HUDEP-2 (cell line): ENCODE results near the gene PRIMA1.

Experiments used
- DNase-seq, 76 experiments: peaks; one replicate each; lab custom pipeline; 2025; ENCODE audit not compliant: unreplicated experiment in 76 of 76; lab: John Stamatoyannopoulos, UW

The PRIMA1 gene

DNA sequence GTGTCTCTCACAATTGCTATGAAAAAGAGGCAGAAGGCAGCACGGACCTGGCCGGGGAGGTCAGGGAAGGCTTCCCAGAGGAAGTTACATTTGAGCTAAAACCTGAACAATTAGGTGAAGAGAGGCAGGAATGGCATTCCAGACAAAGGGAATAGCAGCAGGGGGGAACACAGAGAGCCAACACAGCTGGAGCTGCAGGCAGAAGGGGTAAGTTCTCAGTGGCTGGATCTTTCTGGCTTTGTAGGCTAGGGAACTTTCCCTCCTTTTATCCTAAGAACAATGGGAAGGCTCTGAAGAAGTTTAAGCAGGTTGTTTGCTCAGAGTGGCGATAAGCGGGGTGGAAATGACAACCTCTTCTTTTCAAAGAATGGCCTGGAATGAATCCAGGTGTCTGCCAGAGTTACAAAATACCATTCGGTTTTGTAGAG, 100.0 kb downstream of the PRIMA1 start:
- DNase-seq: no peak

DNA sequence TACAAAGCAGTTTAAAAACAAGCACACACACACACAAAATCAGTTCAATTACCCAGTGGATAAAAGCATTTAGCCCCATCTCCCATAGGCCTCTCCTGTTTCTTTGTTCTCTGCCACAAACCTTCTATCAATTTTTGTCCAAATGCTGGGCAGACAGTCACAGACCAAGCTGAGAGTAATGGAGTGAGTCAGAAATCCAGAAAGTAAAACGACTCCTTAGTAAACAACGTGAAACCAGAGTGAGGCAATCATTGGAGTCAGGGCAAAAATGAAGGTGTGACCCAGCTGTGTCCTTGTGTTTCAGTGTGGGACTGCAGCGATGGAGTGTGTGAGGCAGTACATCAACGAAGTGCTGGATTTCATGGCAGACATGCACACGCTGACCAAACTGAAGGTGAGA, 102.0 kb downstream of the PRIMA1 start:
- DNase-seq: no peak

DNA sequence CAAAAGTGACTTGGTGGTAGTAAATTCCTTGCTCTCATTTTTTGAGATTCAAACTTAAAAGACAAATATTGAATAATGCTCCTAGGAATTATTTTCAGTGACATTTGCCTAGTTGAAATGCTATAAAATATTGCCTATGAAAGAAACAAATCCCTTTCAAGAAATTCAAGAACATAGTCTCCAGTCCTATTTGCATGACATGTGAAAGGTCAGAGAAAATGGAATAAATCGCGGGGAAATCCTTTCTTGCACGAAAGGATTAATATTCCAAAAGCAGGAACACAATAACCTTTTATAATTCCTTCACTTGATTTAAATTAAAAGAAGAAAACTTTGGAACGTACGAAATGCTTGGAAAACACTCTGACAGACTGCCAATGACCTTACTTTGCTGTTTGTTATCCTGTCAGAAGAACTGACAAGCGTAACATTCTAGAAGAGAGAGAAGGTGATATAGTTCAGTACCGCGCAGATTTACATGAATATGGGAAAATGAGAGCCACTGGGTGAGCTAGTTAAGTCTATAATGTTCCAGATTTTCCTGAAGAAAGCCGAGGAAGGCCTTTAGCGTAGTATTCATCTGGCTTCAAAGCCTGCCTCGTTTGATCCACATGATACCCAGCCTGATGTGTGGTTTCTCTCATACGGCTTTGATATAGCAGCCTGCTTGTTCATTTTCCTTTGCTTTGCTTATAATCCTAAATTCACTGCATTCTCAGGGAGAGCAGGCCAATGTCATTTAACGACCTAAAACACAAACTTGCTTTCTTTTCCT, 103.0 kb downstream of the PRIMA1 start:
- DNase-seq: no peak

GRCh38 chr14:93683226-93683625, 105.1 kb downstream of the PRIMA1 start:
- DNase-seq: peak in 25 of 76 experiments; percentile 1 to 33 (median 15)

DNA sequence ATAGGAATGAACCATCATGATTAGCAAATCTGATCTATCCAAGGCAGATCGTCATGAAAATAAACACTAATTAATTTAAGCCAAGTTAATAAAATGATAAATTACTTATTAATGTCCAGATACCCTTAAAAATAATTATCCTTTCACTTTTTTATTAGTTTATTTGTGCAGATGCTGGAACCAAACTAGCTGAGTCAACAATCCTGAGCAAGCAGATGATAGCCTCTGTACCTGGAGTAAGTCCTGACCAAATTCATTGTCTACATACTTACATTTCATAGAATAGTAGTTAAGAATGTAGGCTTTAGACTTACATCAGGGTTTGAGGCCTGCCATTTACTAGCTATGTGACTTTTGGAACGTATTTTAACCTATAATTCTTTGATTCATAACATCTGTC, 105.8 kb downstream of the PRIMA1 start:
- DNase-seq: no peak

DNA sequence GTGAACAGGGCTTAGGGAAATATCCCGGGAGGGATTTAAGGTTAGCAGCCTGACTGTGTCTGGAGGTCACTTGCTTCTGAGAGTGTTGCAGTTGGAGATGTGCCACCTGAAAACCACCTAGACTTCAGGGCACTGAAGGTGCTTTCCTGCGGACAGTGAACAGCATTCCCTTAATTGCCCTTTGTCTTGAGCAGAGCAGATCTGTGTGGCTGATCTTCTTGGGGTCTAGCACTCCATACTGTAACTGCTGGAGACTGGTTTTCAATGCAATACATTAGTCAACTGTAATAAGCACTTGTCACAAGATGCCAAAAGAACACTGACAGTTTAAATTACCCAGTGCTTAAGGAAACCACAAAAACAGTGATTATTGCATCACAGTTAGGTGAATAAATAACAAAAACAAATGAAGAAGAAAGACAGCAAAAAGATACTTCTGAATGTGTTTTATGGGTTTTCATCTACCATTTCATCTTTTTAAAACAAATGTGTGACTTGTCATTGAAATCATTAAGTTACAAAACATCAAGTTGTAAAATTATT, 111.8 kb downstream of the PRIMA1 start:
- DNase-seq: no peak

DNA sequence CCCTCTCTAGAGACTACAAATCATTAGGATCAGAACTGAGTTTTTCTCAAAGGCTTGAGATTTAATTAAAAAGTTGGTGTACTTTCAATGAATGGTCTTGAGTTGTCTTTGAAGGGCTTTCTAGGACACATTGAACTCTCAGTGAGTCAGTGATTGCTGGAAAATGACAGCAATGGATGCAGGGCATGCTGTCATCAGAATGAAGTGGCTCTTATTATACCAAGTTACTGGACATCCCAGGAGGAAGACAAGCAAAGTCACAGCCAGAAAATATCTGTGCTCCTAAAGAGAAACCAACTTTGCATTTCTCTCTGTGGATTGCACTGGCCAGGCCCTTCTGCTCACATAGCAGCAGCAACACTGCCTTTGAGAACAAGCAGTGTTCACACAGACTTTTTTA, 112.6 kb downstream of the PRIMA1 start:
- DNase-seq: no peak

- no peak for DNase-seq
Observed at GRCh38 chr14:93674343-93674742, 113.9 kb downstream of the PRIMA1 start.

DNA sequence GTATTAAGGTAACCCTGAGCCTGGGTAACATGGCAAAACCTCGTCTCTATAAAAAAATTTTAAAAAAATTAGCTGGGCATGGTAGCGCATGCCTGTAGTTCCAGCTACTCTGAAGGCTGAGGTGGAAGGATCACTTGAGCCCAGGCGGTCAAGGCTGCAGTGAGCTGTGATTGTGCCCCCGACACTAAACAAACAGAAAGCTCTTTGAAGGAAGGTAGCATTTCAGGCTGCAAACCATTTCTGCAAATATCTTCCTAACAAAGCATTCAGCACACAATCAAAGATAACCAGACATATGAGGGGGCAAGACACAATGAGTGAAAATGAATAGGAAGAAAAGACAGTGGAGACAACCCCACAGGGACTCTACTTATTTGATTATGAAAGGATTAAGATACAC, 118.7 kb downstream of the PRIMA1 start:
- no peak for DNase-seq
